Pancreas (tissue), 10 donors: ENCODE measurements around the gene NLRX1. TPM values are rescaled to one million over a fixed set of nuclear protein-coding genes. Genes with fewer than 3 reads are reported as not detected.
A peak's percentile ranks its signal among the peaks of the same experiment; 100 is the strongest.

Experiments used
- ATAC-seq, 4 donors: fragments of 200-7000 bp; cut with Tn5 transposase; one replicate each; pipeline versions ENCODE4 v1.8.0 to v1.9.1; 2020; ENCODE audit warnings: mild to moderate bottlenecking in 4 of 4, moderate library complexity in 4 of 4
- DNase-seq, 6 donors: peaks; one replicate each; pipeline ENCODE4 v3.0.0-alpha.2; 2020
- FAIRE-seq: peaks from 2 replicates; lab custom pipeline; 2012; peaks lifted over from hg19 to GRCh38; lab: Jason Lieb, UNC
- H3K27ac ChIP-seq, 4 donors: fragments of 200-600 bp; sonication (generic); 1 replicate in 3 of 4; 2 replicates in 1 of 4; pipeline versions ENCODE4 v1.5.0 to v1.8.0; 2020
- H3K27me3 ChIP-seq, 4 donors: fragments of 200-600 bp; one replicate each; pipeline ENCODE4 v1.8.0; 2021
- H3K36me3 ChIP-seq, 3 donors: fragments of 200-600 bp; sonication (generic) in 1 of 3; one replicate each; pipeline versions ENCODE4 v1.5.0 to v1.8.0; 2020 to 2021
- H3K4me1 ChIP-seq, 3 donors: fragments of 200-600 bp; one replicate each; pipeline ENCODE4 v1.8.0; 2021
- H3K4me3 ChIP-seq, 4 donors: fragments of 200-600 bp; sonication (generic) in 2 of 4; one replicate each; pipeline versions ENCODE4 v1.5.0 to v1.8.0; 2020 to 2021
- H3K9me3 ChIP-seq, 4 donors: fragments of 200-600 bp; one replicate each; pipeline ENCODE4 v1.8.0; 2021
- CTCF ChIP-seq, 4 donors: fragments of 200-600 bp; sonication (generic) in 3 of 4; IDR thresholded peaks; one replicate each; pipeline versions ENCODE4 v1.5.0 to v1.8.0; 2021; ENCODE audit warnings: antibody characterized with exemption in 4 of 4
- WGBS, 2 donors: extraction: QIAGEN DNeasy Blood & Tissue Kit; methylation state at CpG; one replicate each; pipeline ENCODE4 v1.1.7; 2013; 5-methylcytosine and 5-hydroxymethylcytosine counted together
- intact Hi-C, 3 donors: fragments of 100-400 bp; cut with DNase I; formaldehyde crosslinking; loops; one replicate each; pipeline versions ENCODE4 v1.11.1 to v1.14.2; 2022
- polyA plus RNA-seq, 2 donors: library from polyadenylated mRNA; stranded (reverse); fragments of 200-250 nt; gene quantifications; one replicate each; pipeline ENCODE4 v1.2.3, GENCODE V29; 2013
- total RNA-seq, 6 donors: library from RNA; stranded (reverse); fragmentation: NEBNext Ultra II Directional in 4 of 6; extraction: Animal tissue kit (Norgen Biotek cat#: 25700) in 4 of 6; gene quantifications; one replicate each; pipeline versions ENCODE4 v1.2.1 to v1.2.4, GENCODE V29; 2021 to 2023
- donor health status: healthy with polysubstance abuse.
- donor health status: DM: no; HTN: no; CAD: no; lungs with moderate emphysema.
- donor health status: DM: no; HTN: no; CAD: no.
- donor health status: control.
- donor health status: control.
- donor health status: Bipolar disorder and iron deficiency.
- donor health status: DM: yes; HTN: yes; CAD: no.
- donor health status: DM: no; HTN: no; CAD: no.
- donor health status: DM: no; HTN: no; CAD: no.
- donor health status: DM: yes; HTN: yes; CAD: no.

Gene NLRX1
- 10 to 100 TPM in 1 of 6 donors, 1 to 10 TPM in 5; 6.9 to 12.6 (median 7.5) TPM for total RNA-seq
- polyA plus RNA-seq: 1 to 10 TPM; 6.5 to 7.9 TPM

- ATAC-seq: peak; percentile 94 to 98 (median 96)
- no peaks in the 10 kb centered on the region for H3K36me3 ChIP-seq
- H3K9me3 ChIP-seq: no peaks in the 10 kb centered on the region
- intact Hi-C loops: no loop called here
- DNase-seq: peak; percentile 81 to 94 (median 88)
- no peak for FAIRE-seq
- H3K4me1 ChIP-seq: peaks cover 0 to 5% (median 0%) of the 10 kb centered on the region in 3 donors
- H3K27ac ChIP-seq: peak within 1 kb of the TSS; percentile 93 to 97 (median 94)
- WGBS, 2 donors: 4 to 5% methylated on average over 49 to 63 of the region's 63 CpGs
- H3K27me3 ChIP-seq: no peaks in the 10 kb centered on the region
- peak within 1 kb of the TSS; percentile 75 to 90 (median 89) for H3K4me3 ChIP-seq
- peak; percentile 80 to 87 (median 85) for TF ChIP-seq CTCF (IDR thresholded peaks at IDR 0.05)
Measured at GRCh38 chr11:119168471-119169281, at the start of gene NLRX1. Gene NLRX1, plus strand, starts transcription at chr11:119168725. Its CDS starts 2,679 bp downstream, at chr11:119171404.

- no peak for TF ChIP-seq CTCF (IDR thresholded peaks at IDR 0.05)
- intact Hi-C loops: no loop called here
- FAIRE-seq: no peak
Measured at GRCh38 chr11:119118946-119119345, 49.6 kb upstream of the NLRX1 start.

GRCh38 chr11:119120639-119121007 lies 47.9 kb upstream of the NLRX1 start:
- H3K27ac ChIP-seq: peak overlapping the region in 3 of 4 donors; percentile 39 to 64 (median 61)
- intact Hi-C loops: no loop called here

More at GRCh38 chr11:119118946-119119345, 49.6 kb upstream of the NLRX1 start:
- H3K36me3 ChIP-seq: peaks cover 0 to 3% (median 0%) of the 10 kb centered on the region in 3 donors
- no peak overlapping the region for H3K27ac ChIP-seq
- H3K4me1 ChIP-seq: peaks cover 0 to 9% (median 6%) of the 10 kb centered on the region in 3 donors
- WGBS, 2 donors: 90 to 92% methylated on average over 1 of the region's 1 CpG
- no peak for ATAC-seq
- DNase-seq: no peak
- H3K27me3 ChIP-seq: no peaks in the 10 kb centered on the region
- no peaks in the 10 kb centered on the region for H3K9me3 ChIP-seq
- H3K4me3 ChIP-seq: no peak overlapping the region

GRCh38 chr11:119121008-119121810 lies 47.3 kb upstream of the NLRX1 start, which contains the start of gene HINFP:
Gene HINFP, plus strand, starts transcription at chr11:119121580. Its CDS starts 5,365 bp downstream, at chr11:119126945.
- intact Hi-C loops: no loop called here
- Histone ChIP-seq H3K27me3 (no peaks in the 10 kb centered on the region), H3K9me3 (no peaks in the 10 kb centered on the region), H3K27ac (peak within 1 kb of the TSS; percentile 39 to 64 (median 55)), H3K4me3 (peak within 1 kb of the TSS; percentile 72 to 93 (median 79)), H3K36me3 (no peaks in the 10 kb centered on the region), H3K4me1 (peaks cover 6 to 15% (median 12%) of the 10 kb centered on the region in 3 donors)
- FAIRE-seq (peak; percentile 73), ATAC-seq (peak; percentile 97 to 100 (median 99)), DNase-seq (peak; percentile 98 to 100 (median 100))
- no peak for TF ChIP-seq CTCF (IDR thresholded peaks at IDR 0.05)
- 0 to 1% methylated on average over 54 of the region's 54 CpGs for WGBS, 2 donors

More at GRCh38 chr11:119120639-119121007, 47.9 kb upstream of the NLRX1 start:
- H3K9me3 ChIP-seq: no peaks in the 10 kb centered on the region
- peaks cover 6 to 10% (median 7%) of the 10 kb centered on the region in 3 donors for H3K4me1 ChIP-seq
- H3K4me3 ChIP-seq: peak overlapping the region; percentile 26 to 81 (median 56)
- FAIRE-seq (no peak), DNase-seq (no peak), ATAC-seq (peak in 1 of 4 donors; percentile 2)
- H3K36me3 ChIP-seq: no peaks in the 10 kb centered on the region
- WGBS, 2 donors: 8 to 11% methylated on average over 5 of the region's 5 CpGs
- no peak for TF ChIP-seq CTCF (IDR thresholded peaks at IDR 0.05)
- no peaks in the 10 kb centered on the region for H3K27me3 ChIP-seq
